Loucy (cell line): ENCODE measurements around the gene JDP2.

ENCODE experiments used
- H2AFZ ChIP-seq: fragments of 200-600 bp; sonication (generic); 2 replicates; pipeline ENCODE4 v1.6.0; 2016; ENCODE audit warnings: antibody characterized with exemption, mild to moderate bottlenecking, low read length, moderate library complexity
- H3F3A ChIP-seq: fragments of 200-600 bp; 2 replicates; pipeline ENCODE4 v1.6.0; 2016; ENCODE audit warnings: antibody characterized with exemption, low read depth, mild to moderate bottlenecking
- H3K27me3 ChIP-seq: fragments of 200-600 bp; sonication (generic); 2 replicates; pipeline ENCODE4 v1.6.1; 2014; ENCODE audit warnings: low read length, mild to moderate bottlenecking; ENCODE audit not compliant: insufficient read depth, poor library complexity, severe bottlenecking
- H3K36me3 ChIP-seq: fragments of 200-600 bp; sonication (generic); 2 replicates; pipeline ENCODE4 v1.6.1; 2016; ENCODE audit warnings: low read length; ENCODE audit not compliant: insufficient read depth
- H3K4me1 ChIP-seq: fragments of 200-600 bp; sonication (generic); 2 replicates; pipeline ENCODE4 v1.5.1; 2014; ENCODE audit warnings: low read length, mild to moderate bottlenecking; ENCODE audit not compliant: insufficient read depth, poor library complexity, severe bottlenecking
- H3K4me2 ChIP-seq: fragments of 200-600 bp; sonication (generic); 2 replicates; pipeline ENCODE4 v1.6.0; 2014; ENCODE audit warnings: antibody characterized with exemption, low read length, low read depth, mild to moderate bottlenecking; ENCODE audit not compliant: poor library complexity, severe bottlenecking
- H3K4me3 ChIP-seq: fragments of 200-600 bp; sonication (generic); 2 replicates; pipeline ENCODE4 v1.5.1; 2014; ENCODE audit warnings: low read length, mild to moderate bottlenecking, mixed read lengths; ENCODE audit not compliant: poor library complexity, severe bottlenecking
- H3K79me2 ChIP-seq: fragments of 200-600 bp; sonication (generic); 2 replicates; pipeline ENCODE4 v1.6.1; 2014; ENCODE audit warnings: low read length; ENCODE audit not compliant: insufficient read depth
- H3K9ac ChIP-seq: fragments of 200-600 bp; sonication (generic); 2 replicates; pipeline ENCODE4 v1.6.0; 2014; ENCODE audit warnings: mild to moderate bottlenecking, low read depth, low read length, moderate library complexity; ENCODE audit not compliant: poor library complexity, severe bottlenecking
- H3K9me2 ChIP-seq: fragments of 200-600 bp; sonication (generic); replicated peaks from 2 replicates; pipeline ENCODE4 v1.6.1; 2016; ENCODE audit warnings: low read depth, low read length, mixed read lengths
- H3K9me3 ChIP-seq: fragments of 200-600 bp; sonication (generic); 2 replicates; pipeline ENCODE4 v1.6.1; 2014; ENCODE audit warnings: mild to moderate bottlenecking, antibody characterized with exemption, low read length, low read depth; ENCODE audit not compliant: insufficient read depth
- H4K20me1 ChIP-seq: fragments of 200-600 bp; sonication (generic); 2 replicates; pipeline ENCODE4 v1.6.0; 2014; ENCODE audit warnings: antibody characterized with exemption, low read length, mild to moderate bottlenecking; ENCODE audit not compliant: insufficient read depth, poor library complexity, severe bottlenecking
- EZH2phosphoT487 ChIP-seq: fragments of 200-600 bp; IDR thresholded peaks from 2 replicates; pipeline ENCODE4 v1.6.1; 2018; ENCODE audit warnings: antibody characterized with exemption, mild to moderate bottlenecking, moderate library complexity, borderline replicate concordance
- TF ChIP-seq, protein P1 (sequence below): fragments of 200-600 bp; sonication (generic); conservative IDR thresholded peaks from 2 replicates; pipeline ENCODE4 v1.5.1; 2014; ENCODE audit warnings: mild to moderate bottlenecking, antibody characterized with exemption, low read length

JDP2 gene

DNA sequence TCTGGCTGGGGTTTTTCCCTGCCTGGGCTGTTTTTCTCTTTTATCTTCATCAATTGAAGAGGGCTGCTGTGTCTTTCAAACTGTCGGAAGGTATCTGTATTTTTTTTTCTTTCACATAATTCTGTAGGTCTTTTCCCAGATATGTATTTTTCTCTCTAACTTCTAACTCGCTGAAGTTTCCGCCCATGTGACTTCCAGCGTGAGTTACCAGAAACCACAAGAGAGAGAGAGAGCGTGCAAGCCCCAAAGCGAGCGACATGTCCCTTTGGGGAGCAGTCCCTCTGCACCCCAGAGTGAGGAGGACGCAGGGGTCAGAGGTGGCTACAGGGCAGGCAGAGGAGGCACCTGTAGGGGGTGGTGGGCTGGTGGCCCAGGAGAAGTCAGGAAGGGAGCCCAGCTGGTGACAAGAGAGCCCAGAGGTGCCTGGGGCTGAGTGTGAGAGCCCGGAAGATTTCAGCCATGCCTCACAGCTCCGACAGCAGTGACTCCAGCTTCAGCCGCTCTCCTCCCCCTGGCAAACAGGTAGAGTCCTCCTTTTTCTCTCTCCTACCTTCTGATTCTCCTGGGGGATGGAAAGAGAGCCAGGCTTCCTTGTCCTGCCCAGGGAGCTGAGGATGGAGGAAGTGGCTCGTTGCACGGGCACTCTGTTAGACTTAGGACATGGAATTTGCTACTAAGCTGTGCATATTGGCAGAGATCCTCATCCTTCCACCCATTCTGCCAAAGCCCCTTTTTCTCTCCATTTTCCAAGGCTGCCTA is 94.6 kb downstream of the JDP2 start, which contains the start of gene BATF:
Gene BATF, plus strand, starts transcription at position 246 of the 759 bp plus-strand sequence. Its CDS starts 214 bp downstream, at position 460.
- peak within 1 kb of the TSS; percentile 92 for H3K4me2 ChIP-seq
- peak within 1 kb of the TSS; percentile 80 for H3K9ac ChIP-seq
- H2AFZ ChIP-seq: peak within 1 kb of the TSS; percentile 79
- no peaks in the 10 kb centered on the region for H3K9me3 ChIP-seq
- no peaks in the 10 kb centered on the region; the same call in 1 of the 2 replicates for H3F3A ChIP-seq
- peaks cover 31% of the 10 kb centered on the region for H3K79me2 ChIP-seq
- no peaks in the 10 kb centered on the region for H3K36me3 ChIP-seq
- no peaks in the 10 kb centered on the region for H3K9me2 ChIP-seq
- no peaks in the 10 kb centered on the region for H3K27me3 ChIP-seq
- H3K4me3 ChIP-seq: peak within 1 kb of the TSS; percentile 78
- H4K20me1 ChIP-seq: no peaks in the 10 kb centered on the region
- H3K4me1 ChIP-seq: peaks cover 57% of the 10 kb centered on the region
- TF ChIP-seq EZH2phosphoT487: no peak
- TF ChIP-seq, protein P1, sequence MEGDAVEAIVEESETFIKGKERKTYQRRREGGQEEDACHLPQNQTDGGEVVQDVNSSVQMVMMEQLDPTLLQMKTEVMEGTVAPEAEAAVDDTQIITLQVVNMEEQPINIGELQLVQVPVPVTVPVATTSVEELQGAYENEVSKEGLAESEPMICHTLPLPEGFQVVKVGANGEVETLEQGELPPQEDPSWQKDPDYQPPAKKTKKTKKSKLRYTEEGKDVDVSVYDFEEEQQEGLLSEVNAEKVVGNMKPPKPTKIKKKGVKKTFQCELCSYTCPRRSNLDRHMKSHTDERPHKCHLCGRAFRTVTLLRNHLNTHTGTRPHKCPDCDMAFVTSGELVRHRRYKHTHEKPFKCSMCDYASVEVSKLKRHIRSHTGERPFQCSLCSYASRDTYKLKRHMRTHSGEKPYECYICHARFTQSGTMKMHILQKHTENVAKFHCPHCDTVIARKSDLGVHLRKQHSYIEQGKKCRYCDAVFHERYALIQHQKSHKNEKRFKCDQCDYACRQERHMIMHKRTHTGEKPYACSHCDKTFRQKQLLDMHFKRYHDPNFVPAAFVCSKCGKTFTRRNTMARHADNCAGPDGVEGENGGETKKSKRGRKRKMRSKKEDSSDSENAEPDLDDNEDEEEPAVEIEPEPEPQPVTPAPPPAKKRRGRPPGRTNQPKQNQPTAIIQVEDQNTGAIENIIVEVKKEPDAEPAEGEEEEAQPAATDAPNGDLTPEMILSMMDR: no peak

DNA sequence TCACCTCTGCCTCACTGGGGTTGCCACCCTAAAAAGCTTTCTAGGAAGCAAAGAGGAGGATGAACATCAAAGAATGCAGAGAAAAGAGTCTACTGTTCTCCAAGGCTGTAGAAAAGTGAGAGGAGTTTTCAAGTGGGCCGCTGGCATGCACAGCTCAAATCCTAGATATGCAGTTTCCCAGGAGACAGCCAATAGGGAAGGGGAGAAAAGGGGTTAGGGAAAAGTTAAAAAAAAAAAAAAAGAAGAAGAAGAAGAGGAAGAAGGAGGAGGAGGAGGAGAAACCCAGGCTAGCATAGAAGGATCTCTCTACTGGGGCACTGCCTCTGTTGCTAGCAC is 95.1 kb downstream of the JDP2 start:
- H3K79me2 ChIP-seq: peaks cover 36% of the 10 kb centered on the region
- TF ChIP-seq, protein P1: no peak
- no peak for TF ChIP-seq EZH2phosphoT487
- H3K4me1 ChIP-seq: peaks cover 62% of the 10 kb centered on the region
- peak overlapping the region; percentile 92 for H3K4me2 ChIP-seq
- peak overlapping the region; percentile 78 for H3K4me3 ChIP-seq
- H4K20me1 ChIP-seq: no peaks in the 10 kb centered on the region
- H3K9ac ChIP-seq: peak overlapping the region; percentile 80
- no peaks in the 10 kb centered on the region for H3K9me3 ChIP-seq
- H3K9me2 ChIP-seq: no peaks in the 10 kb centered on the region
- H3K36me3 ChIP-seq: no peaks in the 10 kb centered on the region
- no peaks in the 10 kb centered on the region; the same call in 1 of the 2 replicates for H3F3A ChIP-seq
- H2AFZ ChIP-seq: peak overlapping the region; percentile 79
- no peaks in the 10 kb centered on the region for H3K27me3 ChIP-seq
